Kidney epithelial cell (primary cell): Measurements from ENCODE around the gene HCRTR1. TPM values are rescaled to one million over a fixed set of nuclear protein-coding genes. Genes with fewer than 3 reads are reported as not detected.
"Not testable (repeated sequence)": the region's sequence is repeated elsewhere in the genome, so short reads cannot be mapped to it uniquely, and the experiment has no call there.

Experiments used
- DNase-seq: peaks from one replicate; pipeline ENCODE4 v3.0.0-alpha.2; 2010; ENCODE audit warnings: low read depth
- H3K27me3 ChIP-seq: 2 replicates; pipeline ENCODE4 v1.6.0; 2011; ENCODE audit warnings: low read length; ENCODE audit not compliant: control insufficient read depth, insufficient read depth
- H3K36me3 ChIP-seq: 2 replicates; pipeline ENCODE4 v1.5.1; 2011; ENCODE audit warnings: low read length; ENCODE audit not compliant: control insufficient read depth, insufficient read depth
- H3K4me3 ChIP-seq: 2 replicates; pipeline ENCODE4 v1.5.1; 2011; ENCODE audit warnings: low read depth, mild to moderate bottlenecking, control low read depth, low read length
- total RNA-seq: library from RNA; depleted of rRNA; stranded (reverse); fragments of >200 nt; gene quantifications from 2 replicates; pipeline ENCODE4 v1.2.3, GENCODE V29; 2015
- TF ChIP-seq, protein P1 (sequence below): IDR thresholded peaks from 2 replicates; pipeline ENCODE4 v1.5.1; 2011; ENCODE audit warnings: mild to moderate bottlenecking, moderate library complexity, low read length, control low read depth, inconsistent platforms; ENCODE audit not compliant: insufficient read depth, poor library complexity, severe bottlenecking

The HCRTR1 gene
- total RNA-seq, 1 donor from 2014 or later = not detected

DNA sequence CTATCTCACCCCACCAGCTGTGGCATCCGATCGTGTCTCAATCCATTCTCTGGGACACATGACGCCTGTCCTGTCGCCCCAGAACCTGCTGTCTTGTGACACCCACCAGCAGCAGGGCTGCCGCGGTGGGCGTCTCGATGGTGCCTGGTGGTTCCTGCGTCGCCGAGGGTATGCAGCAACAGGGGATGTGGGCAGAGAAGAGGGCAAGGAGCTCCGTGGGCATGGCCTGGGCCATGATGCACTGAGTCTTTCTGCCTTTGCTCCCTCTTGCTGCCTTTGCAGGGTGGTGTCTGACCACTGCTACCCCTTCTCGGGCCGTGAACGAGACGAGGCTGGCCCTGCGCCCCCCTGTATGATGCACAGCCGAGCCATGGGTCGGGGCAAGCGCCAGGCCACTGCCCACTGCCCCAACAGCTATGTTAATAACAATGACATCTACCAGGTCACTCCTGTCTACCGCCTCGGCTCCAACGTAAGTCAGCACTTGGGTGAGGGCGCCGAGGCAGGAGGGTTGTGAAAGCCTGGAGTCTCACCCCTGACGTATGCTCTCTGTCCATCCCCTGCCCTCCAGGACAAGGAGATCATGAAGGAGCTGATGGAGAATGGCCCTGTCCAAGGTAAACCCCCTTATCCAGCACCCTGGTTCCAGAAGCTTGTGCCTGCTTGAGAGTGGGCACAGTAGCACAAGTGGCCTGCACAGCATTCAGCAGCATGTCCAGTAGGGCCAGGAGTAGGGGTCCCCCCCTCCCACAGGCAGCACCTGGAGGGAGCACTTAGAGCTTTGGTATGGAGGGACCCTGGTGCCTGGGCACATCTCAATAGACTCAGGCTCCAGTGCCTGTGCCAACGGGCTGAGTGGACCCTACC lies 32.4 kb upstream of the HCRTR1 start:
- Histone ChIP-seq H3K4me3 (no peak overlapping the region), H3K36me3 (no peaks in the 10 kb centered on the region), H3K27me3 (no peaks in the 10 kb centered on the region)
- DNase-seq = no peak
- TF ChIP-seq, protein P1, sequence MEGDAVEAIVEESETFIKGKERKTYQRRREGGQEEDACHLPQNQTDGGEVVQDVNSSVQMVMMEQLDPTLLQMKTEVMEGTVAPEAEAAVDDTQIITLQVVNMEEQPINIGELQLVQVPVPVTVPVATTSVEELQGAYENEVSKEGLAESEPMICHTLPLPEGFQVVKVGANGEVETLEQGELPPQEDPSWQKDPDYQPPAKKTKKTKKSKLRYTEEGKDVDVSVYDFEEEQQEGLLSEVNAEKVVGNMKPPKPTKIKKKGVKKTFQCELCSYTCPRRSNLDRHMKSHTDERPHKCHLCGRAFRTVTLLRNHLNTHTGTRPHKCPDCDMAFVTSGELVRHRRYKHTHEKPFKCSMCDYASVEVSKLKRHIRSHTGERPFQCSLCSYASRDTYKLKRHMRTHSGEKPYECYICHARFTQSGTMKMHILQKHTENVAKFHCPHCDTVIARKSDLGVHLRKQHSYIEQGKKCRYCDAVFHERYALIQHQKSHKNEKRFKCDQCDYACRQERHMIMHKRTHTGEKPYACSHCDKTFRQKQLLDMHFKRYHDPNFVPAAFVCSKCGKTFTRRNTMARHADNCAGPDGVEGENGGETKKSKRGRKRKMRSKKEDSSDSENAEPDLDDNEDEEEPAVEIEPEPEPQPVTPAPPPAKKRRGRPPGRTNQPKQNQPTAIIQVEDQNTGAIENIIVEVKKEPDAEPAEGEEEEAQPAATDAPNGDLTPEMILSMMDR = no peak

DNA sequence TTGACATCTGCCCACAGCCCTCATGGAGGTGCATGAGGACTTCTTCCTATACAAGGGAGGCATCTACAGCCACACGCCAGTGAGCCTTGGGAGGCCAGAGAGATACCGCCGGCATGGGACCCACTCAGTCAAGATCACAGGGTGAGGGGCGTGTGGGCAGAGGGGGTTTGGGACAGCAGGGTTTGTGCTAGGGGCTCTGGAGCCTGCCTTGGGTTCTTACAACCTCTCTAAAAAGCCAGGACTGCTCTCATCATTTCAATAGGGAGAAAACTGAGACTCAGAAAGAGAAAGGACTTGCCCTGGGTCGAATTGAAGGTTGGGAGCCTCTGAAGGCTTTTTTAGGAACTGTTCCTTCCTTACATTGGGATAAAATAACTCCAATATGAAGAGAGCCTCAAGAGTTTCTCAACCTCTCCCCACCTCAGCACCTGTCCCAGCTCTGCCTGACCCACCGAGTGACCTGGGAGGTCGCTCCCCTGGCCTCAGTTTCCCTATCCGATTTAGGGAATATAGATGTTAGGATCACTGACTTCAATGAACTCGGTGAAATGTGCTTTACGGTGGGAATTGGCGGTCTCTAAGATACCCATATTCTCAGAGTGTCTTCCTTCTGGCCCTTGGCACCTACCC lies 31.6 kb upstream of the HCRTR1 start:
- Histone ChIP-seq H3K4me3 (no peak overlapping the region), H3K27me3 (no peaks in the 10 kb centered on the region), H3K36me3 (no peaks in the 10 kb centered on the region)
- no peak for DNase-seq
- TF ChIP-seq, protein P1 = no peak

DNA sequence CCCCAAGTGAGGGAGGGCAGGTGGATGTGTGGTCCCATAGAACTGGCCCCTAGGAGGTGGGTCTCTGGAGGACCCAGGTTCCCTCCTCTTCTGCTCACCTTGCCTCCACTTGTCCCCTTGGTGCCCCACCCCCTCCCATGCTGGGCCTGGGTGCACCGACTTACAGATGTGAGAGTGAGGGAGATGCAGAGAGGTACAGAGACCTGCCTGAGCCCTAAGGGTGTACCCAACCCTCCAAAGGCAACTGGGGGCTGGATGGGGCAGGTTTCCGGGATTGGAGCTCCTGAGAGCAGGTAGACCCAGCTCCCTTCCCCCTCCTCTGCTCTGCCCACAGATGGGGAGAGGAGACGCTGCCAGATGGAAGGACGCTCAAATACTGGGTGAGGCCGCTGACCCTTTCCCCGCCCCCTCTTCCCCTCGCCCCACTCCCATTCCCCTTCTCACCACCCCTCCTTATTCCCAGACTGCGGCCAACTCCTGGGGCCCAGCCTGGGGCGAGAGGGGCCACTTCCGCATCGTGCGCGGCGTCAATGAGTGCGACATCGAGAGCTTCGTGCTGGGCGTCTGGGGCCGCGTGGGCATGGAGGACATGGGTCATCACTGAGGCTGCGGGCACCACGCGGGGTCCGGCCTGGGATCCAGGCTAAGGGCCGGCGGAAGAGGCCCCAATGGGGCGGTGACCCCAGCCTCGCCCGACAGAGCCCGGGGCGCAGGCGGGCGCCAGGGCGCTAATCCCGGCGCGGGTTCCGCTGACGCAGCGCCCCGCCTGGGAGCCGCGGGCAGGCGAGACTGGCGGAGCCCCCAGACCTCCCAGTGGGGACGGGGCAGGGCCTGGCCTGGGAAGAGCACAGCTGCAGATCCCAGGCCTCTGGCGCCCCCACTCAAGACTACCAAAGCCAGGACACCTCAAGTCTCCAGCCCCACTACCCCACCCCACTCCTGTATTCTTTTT lies 30.8 kb upstream of the HCRTR1 start:
- TF ChIP-seq, protein P1 = no peak
- no peak for DNase-seq
- no peaks in the 10 kb centered on the region for H3K36me3 ChIP-seq
- no peaks in the 10 kb centered on the region for H3K27me3 ChIP-seq
- H3K4me3 ChIP-seq = no peak overlapping the region

DNA sequence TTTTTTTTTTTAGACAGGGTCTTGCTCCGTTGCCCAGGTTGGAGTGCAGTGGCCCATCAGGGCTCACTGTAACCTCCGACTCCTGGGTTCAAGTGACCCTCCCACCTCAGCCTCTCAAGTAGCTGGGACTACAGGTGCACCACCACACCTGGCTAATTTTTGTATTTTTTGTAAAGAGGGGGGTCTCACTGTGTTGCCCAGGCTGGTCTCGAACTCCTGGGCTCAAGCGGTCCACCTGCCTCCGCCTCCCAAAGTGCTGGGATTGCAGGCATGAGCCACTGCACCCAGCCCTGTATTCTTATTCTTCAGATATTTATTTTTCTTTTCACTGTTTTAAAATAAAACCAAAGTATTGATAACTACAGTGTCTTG lies 30.2 kb upstream of the HCRTR1 start:
- not testable (repeated sequence) for H3K27me3 ChIP-seq, H3K36me3 ChIP-seq, H3K4me3 ChIP-seq, DNase-seq

DNA sequence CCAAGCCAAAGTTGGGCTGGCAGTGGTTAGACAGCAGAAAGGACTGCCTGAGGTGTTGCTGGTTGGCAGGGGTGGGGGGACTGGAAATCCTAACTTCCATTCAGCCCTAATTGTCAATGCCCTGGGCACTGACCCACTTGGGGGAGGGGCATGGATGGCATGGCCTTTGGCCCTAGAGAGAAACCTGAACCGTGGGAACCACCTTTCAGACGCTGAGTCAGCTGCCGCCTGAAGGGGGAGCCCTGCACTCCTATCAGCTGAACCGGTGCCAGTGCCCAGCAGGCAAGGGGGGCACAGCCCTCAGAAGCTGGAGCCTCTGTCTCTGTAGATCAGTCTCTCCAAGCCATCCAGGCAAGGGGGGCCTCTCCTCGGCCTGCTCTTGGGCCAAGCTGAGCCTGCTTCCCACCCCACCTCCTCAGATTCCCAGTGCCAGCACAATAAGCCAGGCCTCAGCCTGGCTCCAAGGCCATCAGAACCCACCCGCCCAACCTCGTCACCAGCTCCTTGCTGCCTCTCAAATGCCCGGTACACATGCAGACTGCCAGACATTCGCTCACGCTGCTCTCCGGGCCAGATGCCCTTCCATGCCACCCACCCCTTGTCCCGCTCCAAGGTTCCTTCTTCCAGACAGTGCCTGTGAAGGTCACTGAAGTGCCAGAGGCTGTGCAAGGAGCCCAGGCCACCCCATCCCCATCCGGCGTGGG lies 29.6 kb upstream of the HCRTR1 start:
- Histone ChIP-seq H3K4me3 (no peak overlapping the region), H3K27me3 (no peaks in the 10 kb centered on the region), H3K36me3 (no peaks in the 10 kb centered on the region)
- DNase-seq = no peak
- TF ChIP-seq, protein P1 = peak; percentile 87
